Muscle layer of colon (tissue), 2 donors: ENCODE data around the gene SLC24A4.
"Not testable (repeated sequence)": the region's sequence is repeated elsewhere in the genome, so short reads cannot be mapped to it uniquely, and the experiment has no call there.

Source experiments
- H3K27ac ChIP-seq: one replicate; pipeline ENCODE4 v1.7.0; 2013; ENCODE audit warnings: low read depth, mild to moderate bottlenecking, low read length, moderate library complexity
- H3K27me3 ChIP-seq, 2 donors: one replicate each; pipeline ENCODE4 v1.7.0; 2013; ENCODE audit warnings: low read length in 2 of 2, mild to moderate bottlenecking in 2 of 2; ENCODE audit not compliant: insufficient read depth in 2 of 2, control insufficient read depth in 1 of 2
- H3K36me3 ChIP-seq: one replicate; pipeline ENCODE4 v1.7.0; 2013; ENCODE audit warnings: mild to moderate bottlenecking, low read length; ENCODE audit not compliant: insufficient read depth
- H3K4me1 ChIP-seq: one replicate; pipeline ENCODE4 v1.7.0; 2013; ENCODE audit warnings: mild to moderate bottlenecking, low read length; ENCODE audit not compliant: insufficient read depth
- H3K4me3 ChIP-seq, 2 donors: one replicate each; pipeline ENCODE4 v1.7.0; 2013; ENCODE audit warnings: low read length in 2 of 2, low read depth in 1 of 2, mild to moderate bottlenecking in 1 of 2, moderate library complexity in 1 of 2
- H3K9ac ChIP-seq: one replicate; pipeline ENCODE4 v1.7.0; 2013; ENCODE audit warnings: low read length
- H3K9me3 ChIP-seq: one replicate; pipeline ENCODE4 v1.7.0; 2013; ENCODE audit warnings: mild to moderate bottlenecking, low read length
- donor health status: abdominal sarcoma.
- donor health status: Adenocarcinoma of cecum.

The SLC24A4 gene

GRCh38 chr14:92392711-92393110 is 69.7 kb downstream of the SLC24A4 start:
- Histone ChIP-seq H3K9ac (no peak overlapping the region), H3K27me3 (no peaks in the 10 kb centered on the region), H3K27ac (no peak overlapping the region), H3K4me1 (no peaks in the 10 kb centered on the region), H3K36me3 (no peaks in the 10 kb centered on the region), H3K4me3 (no peak overlapping the region), H3K9me3 (no peaks in the 10 kb centered on the region)

- Histone ChIP-seq H3K9me3 (no peaks in the 10 kb centered on the region), H3K4me1 (peaks cover 6% of the 10 kb centered on the region), H3K27me3 (no peaks in the 10 kb centered on the region), H3K4me3 (no peak overlapping the region), H3K36me3 (no peaks in the 10 kb centered on the region), H3K27ac (no peak overlapping the region), H3K9ac (no peak overlapping the region)
Observed at GRCh38 chr14:92397150-92397952, 74.4 kb downstream of the SLC24A4 start.

GRCh38 chr14:92397953-92398564 is 75.1 kb downstream of the SLC24A4 start:
- Histone ChIP-seq H3K9me3 (no peaks in the 10 kb centered on the region), H3K36me3 (no peaks in the 10 kb centered on the region), H3K4me3 (no peak overlapping the region), H3K27me3 (no peaks in the 10 kb centered on the region), H3K27ac (no peak overlapping the region), H3K9ac (no peak overlapping the region), H3K4me1 (peaks cover 6% of the 10 kb centered on the region)

- no peaks in the 10 kb centered on the region for H3K27me3 ChIP-seq
- H3K27ac ChIP-seq, result no peak overlapping the region
- no peak overlapping the region for H3K9ac ChIP-seq
- no peaks in the 10 kb centered on the region for H3K36me3 ChIP-seq
- H3K4me3 ChIP-seq, result no peak overlapping the region
- no peaks in the 10 kb centered on the region for H3K9me3 ChIP-seq
- H3K4me1 ChIP-seq, result peaks cover 6% of the 10 kb centered on the region
Observed at GRCh38 chr14:92398888-92399636, 76.1 kb downstream of the SLC24A4 start.

- Histone ChIP-seq H3K4me1 (peaks cover 6% of the 10 kb centered on the region), H3K4me3 (no peak overlapping the region), H3K27me3 (no peaks in the 10 kb centered on the region), H3K9ac (no peak overlapping the region), H3K27ac (no peak overlapping the region), H3K9me3 (no peaks in the 10 kb centered on the region), H3K36me3 (no peaks in the 10 kb centered on the region)
Observed at GRCh38 chr14:92400579-92401444, 77.8 kb downstream of the SLC24A4 start.

GRCh38 chr14:92401561-92401960 is 78.6 kb downstream of the SLC24A4 start:
- no peak overlapping the region for H3K4me3 ChIP-seq
- no peak overlapping the region for H3K27ac ChIP-seq
- no peaks in the 10 kb centered on the region for H3K36me3 ChIP-seq
- no peaks in the 10 kb centered on the region for H3K9me3 ChIP-seq
- no peaks in the 10 kb centered on the region for H3K27me3 ChIP-seq
- no peak overlapping the region for H3K9ac ChIP-seq
- H3K4me1 ChIP-seq, result peaks cover 6% of the 10 kb centered on the region

GRCh38 chr14:92402500-92402899 is 79.5 kb downstream of the SLC24A4 start:
- H3K9ac ChIP-seq, H3K36me3 ChIP-seq, H3K27me3 ChIP-seq, H3K4me3 ChIP-seq, H3K27ac ChIP-seq, H3K4me1 ChIP-seq, H3K9me3 ChIP-seq: not testable (repeated sequence)

- Histone ChIP-seq H3K4me1 (peaks cover 18% of the 10 kb centered on the region), H3K9ac (no peak overlapping the region)
Observed at GRCh38 chr14:92404018-92404417, 81.1 kb downstream of the SLC24A4 start.

DNA sequence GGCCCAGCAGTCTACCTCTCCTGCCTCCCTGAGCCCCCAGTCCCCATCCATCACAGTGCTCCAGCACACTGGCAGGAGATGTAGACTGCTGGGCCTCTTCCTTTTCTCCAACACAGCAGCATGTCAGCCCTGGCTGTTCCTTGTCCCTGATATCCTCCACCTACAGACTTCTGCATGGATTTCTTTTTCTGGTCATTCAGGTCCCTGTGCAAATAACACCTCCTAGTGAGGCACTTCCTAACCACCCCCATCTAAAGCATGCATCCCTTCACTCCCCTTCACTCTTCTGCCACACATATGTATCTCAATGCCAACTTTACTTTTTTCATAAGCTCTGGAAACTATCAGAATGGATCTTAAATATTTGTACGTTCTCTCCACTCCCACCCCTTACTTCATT is 81.5 kb downstream of the SLC24A4 start:
- Histone ChIP-seq H3K9ac (no peak overlapping the region), H3K4me1 (peaks cover 19% of the 10 kb centered on the region), H3K36me3 (no peaks in the 10 kb centered on the region), H3K9me3 (no peaks in the 10 kb centered on the region), H3K4me3 (no peak overlapping the region), H3K27ac (no peak overlapping the region), H3K27me3 (no peaks in the 10 kb centered on the region)

More at GRCh38 chr14:92404018-92404417, 81.1 kb downstream of the SLC24A4 start:
- H3K27ac ChIP-seq, result no peak overlapping the region
- H3K9me3 ChIP-seq, result no peaks in the 10 kb centered on the region
- H3K4me3 ChIP-seq, result no peak overlapping the region
- H3K36me3 ChIP-seq, result no peaks in the 10 kb centered on the region
- no peaks in the 10 kb centered on the region for H3K27me3 ChIP-seq

GRCh38 chr14:92404938-92405337 is 82.0 kb downstream of the SLC24A4 start:
- Histone ChIP-seq H3K9ac (no peak overlapping the region), H3K4me1 (peaks cover 19% of the 10 kb centered on the region), H3K36me3 (no peaks in the 10 kb centered on the region), H3K4me3 (no peak overlapping the region), H3K27me3 (no peaks in the 10 kb centered on the region), H3K27ac (no peak overlapping the region), H3K9me3 (no peaks in the 10 kb centered on the region)

- no peak overlapping the region for H3K27ac ChIP-seq
- no peak overlapping the region for H3K9ac ChIP-seq
Observed at GRCh38 chr14:92407410-92407809, 84.4 kb downstream of the SLC24A4 start.

More at GRCh38 chr14:92407410-92407809, 84.4 kb downstream of the SLC24A4 start:
- no peaks in the 10 kb centered on the region for H3K27me3 ChIP-seq
- no peaks in the 10 kb centered on the region for H3K36me3 ChIP-seq
- H3K9me3 ChIP-seq, result no peaks in the 10 kb centered on the region
- peaks cover 12% of the 10 kb centered on the region for H3K4me1 ChIP-seq
- no peak overlapping the region for H3K4me3 ChIP-seq
